Upper lobe of right lung (tissue), 1 donor: ENCODE results near the gene PTBP2. TPM values are rescaled to one million over a fixed set of nuclear protein-coding genes. Genes with fewer than 3 reads are reported as not detected.

ENCODE experiments used
- ATAC-seq: fragments of 200-7000 bp; cut with Tn5 transposase; one replicate; pipeline ENCODE4 v1.9.1; 2020; ENCODE audit warnings: mild to moderate bottlenecking, moderate library complexity
- DNase-seq: peaks from one replicate; pipeline ENCODE4 v3.0.0-alpha.2; 2020
- H3K27ac ChIP-seq: fragments of 200-600 bp; one replicate; pipeline ENCODE4 v1.8.0; 2022
- H3K27me3 ChIP-seq: fragments of 200-600 bp; one replicate; pipeline ENCODE4 v1.8.0; 2022; ENCODE audit warnings: mild to moderate bottlenecking
- H3K36me3 ChIP-seq: fragments of 200-600 bp; one replicate; pipeline ENCODE4 v1.8.0; 2022
- H3K4me1 ChIP-seq: fragments of 200-600 bp; one replicate; pipeline ENCODE4 v1.8.0; 2022
- H3K4me3 ChIP-seq: fragments of 200-600 bp; one replicate; pipeline ENCODE4 v1.8.0; 2022; ENCODE audit warnings: mild to moderate bottlenecking
- H3K9me3 ChIP-seq: fragments of 200-600 bp; one replicate; pipeline ENCODE4 v1.8.0; 2022
- intact Hi-C: fragments of 100-400 bp; cut with DNase I; formaldehyde crosslinking; loops from one replicate; pipeline ENCODE4 v1.11.0; 2022
- total RNA-seq: library from RNA; stranded (reverse); fragmentation: NEBNext Ultra II Directional; extraction: Animal tissue kit (Norgen Biotek cat#: 25700); gene quantifications from one replicate; pipeline ENCODE4 v1.2.1, GENCODE V29; 2021
- TF ChIP-seq, protein P1 (sequence below): fragments of 200-600 bp; IDR thresholded peaks from one replicate; pipeline ENCODE4 v1.8.0; 2022; ENCODE audit warnings: antibody characterized with exemption
- donor health status: DM: no; HTN: yes; CAD: no; lungs with severe emphysema.

PTBP2 gene
- total RNA-seq, 1 donor from 2014 or later, result 14.7 TPM

- H3K9me3 ChIP-seq, result no peaks in the 10 kb centered on the region
- H3K36me3 ChIP-seq, result no peaks in the 10 kb centered on the region
- DNase-seq, result no peak
- no peak overlapping the region for H3K4me3 ChIP-seq
- ATAC-seq, result no peak
- H3K4me1 ChIP-seq, result no peaks in the 10 kb centered on the region
- TF ChIP-seq, protein P1, sequence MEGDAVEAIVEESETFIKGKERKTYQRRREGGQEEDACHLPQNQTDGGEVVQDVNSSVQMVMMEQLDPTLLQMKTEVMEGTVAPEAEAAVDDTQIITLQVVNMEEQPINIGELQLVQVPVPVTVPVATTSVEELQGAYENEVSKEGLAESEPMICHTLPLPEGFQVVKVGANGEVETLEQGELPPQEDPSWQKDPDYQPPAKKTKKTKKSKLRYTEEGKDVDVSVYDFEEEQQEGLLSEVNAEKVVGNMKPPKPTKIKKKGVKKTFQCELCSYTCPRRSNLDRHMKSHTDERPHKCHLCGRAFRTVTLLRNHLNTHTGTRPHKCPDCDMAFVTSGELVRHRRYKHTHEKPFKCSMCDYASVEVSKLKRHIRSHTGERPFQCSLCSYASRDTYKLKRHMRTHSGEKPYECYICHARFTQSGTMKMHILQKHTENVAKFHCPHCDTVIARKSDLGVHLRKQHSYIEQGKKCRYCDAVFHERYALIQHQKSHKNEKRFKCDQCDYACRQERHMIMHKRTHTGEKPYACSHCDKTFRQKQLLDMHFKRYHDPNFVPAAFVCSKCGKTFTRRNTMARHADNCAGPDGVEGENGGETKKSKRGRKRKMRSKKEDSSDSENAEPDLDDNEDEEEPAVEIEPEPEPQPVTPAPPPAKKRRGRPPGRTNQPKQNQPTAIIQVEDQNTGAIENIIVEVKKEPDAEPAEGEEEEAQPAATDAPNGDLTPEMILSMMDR, result no peak
- no peaks in the 10 kb centered on the region for H3K27me3 ChIP-seq
- H3K27ac ChIP-seq, result no peak overlapping the region
- intact Hi-C loops, result no loop called here
Measured at GRCh38 chr1:96710708-96711477, 10.7 kb upstream of the PTBP2 start.

GRCh38 chr1:96713649-96714048 lies 7.9 kb upstream of the PTBP2 start:
- H3K4me3 ChIP-seq, result no peak overlapping the region
- no peaks in the 10 kb centered on the region for H3K27me3 ChIP-seq
- H3K4me1 ChIP-seq, result no peaks in the 10 kb centered on the region
- TF ChIP-seq, protein P1, result no peak
- no peak overlapping the region for H3K27ac ChIP-seq
- no peaks in the 10 kb centered on the region for H3K36me3 ChIP-seq
- DNase-seq (no peak), ATAC-seq (no peak)
- no peaks in the 10 kb centered on the region for H3K9me3 ChIP-seq
- intact Hi-C loops, result no loop called here

GRCh38 chr1:96714881-96715280 lies 6.7 kb upstream of the PTBP2 start:
- no peak for ATAC-seq
- H3K9me3 ChIP-seq, result no peaks in the 10 kb centered on the region
- intact Hi-C loops, result no loop called here
- no peaks in the 10 kb centered on the region for H3K27me3 ChIP-seq
- no peak for DNase-seq
- H3K4me3 ChIP-seq, result no peak overlapping the region
- H3K36me3 ChIP-seq, result no peaks in the 10 kb centered on the region
- H3K4me1 ChIP-seq, result no peaks in the 10 kb centered on the region
- no peak overlapping the region for H3K27ac ChIP-seq
- TF ChIP-seq, protein P1, result no peak

GRCh38 chr1:96715482-96715881 lies 6.1 kb upstream of the PTBP2 start:
- TF ChIP-seq, protein P1, result no peak
- no peak for ATAC-seq
- Histone ChIP-seq H3K9me3 (no peaks in the 10 kb centered on the region), H3K27ac (no peak overlapping the region), H3K4me1 (no peaks in the 10 kb centered on the region), H3K4me3 (no peak overlapping the region), H3K27me3 (no peaks in the 10 kb centered on the region), H3K36me3 (no peaks in the 10 kb centered on the region)
- DNase-seq, result no peak
- intact Hi-C loops, result no loop called here

DNA sequence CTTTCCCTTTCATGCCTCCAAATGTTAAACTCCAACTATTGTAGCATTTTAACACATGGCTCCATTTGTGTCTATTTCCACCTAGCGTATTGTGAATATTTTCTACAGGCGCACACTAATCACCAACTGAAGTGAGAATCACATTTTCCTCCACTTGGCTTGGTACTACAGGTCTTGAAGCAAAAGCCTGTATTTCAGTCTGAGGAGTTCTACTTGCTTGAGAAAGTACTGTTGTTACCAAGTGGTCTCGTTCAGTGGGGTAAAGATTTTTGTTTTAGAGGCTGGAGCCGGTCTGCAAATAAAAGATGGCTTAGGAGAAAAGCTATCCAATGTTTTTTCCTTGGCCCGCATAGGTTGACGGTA lies 550 bp upstream of the PTBP2 start:
- DNase-seq (no peak), ATAC-seq (no peak)
- no peaks in the 10 kb centered on the region for H3K9me3 ChIP-seq
- intact Hi-C loops, result no loop called here
- no peaks in the 10 kb centered on the region for H3K36me3 ChIP-seq
- H3K27me3 ChIP-seq, result no peaks in the 10 kb centered on the region
- peak overlapping the region; percentile 94 for H3K27ac ChIP-seq
- peak overlapping the region; percentile 97 for H3K4me3 ChIP-seq
- H3K4me1 ChIP-seq, result peaks cover 16% of the 10 kb centered on the region
- TF ChIP-seq, protein P1, result no peak
